ENCODE data around the gene HMOX2.

The HMOX2 gene

GRCh38 chr16:4538350-4539235, 62.4 kb downstream of the HMOX2 start, which contains the start of gene CDIP1:
Gene CDIP1 (minus strand): TSS chr16:4538773. CDS start chr16:4514130, 24,643 bp downstream.
- Histone ChIP-seq H3K9ac (ENCODE audit: low read length) (peak within 1 kb of the TSS; percentile 85), H3K9me3 (ENCODE audit: control insufficient read depth, insufficient read depth, low read depth, low read length) (peaks cover 14% of the 10 kb centered on the region), H3K36me3 (ENCODE audit: control insufficient read depth, insufficient read depth, low read length) (peaks cover 8% of the 10 kb centered on the region), H3K4me1 (ENCODE audit: control insufficient read depth, insufficient read depth, low read length) (peaks cover 17% of the 10 kb centered on the region), H3K27ac (ENCODE audit: low read depth, low read length) (peak within 1 kb of the TSS; percentile 75), H3K4me3 (ENCODE audit: low read depth, low read length) (peak within 1 kb of the TSS; percentile 77), H3K27me3 (ENCODE audit: control insufficient read depth, insufficient read depth, low read length) (peaks cover 12% of the 10 kb centered on the region)

- no peak overlapping the region for H3K9ac ChIP-seq (ENCODE audit: low read length)
- H3K9me3 ChIP-seq (ENCODE audit: control insufficient read depth, insufficient read depth, low read depth, low read length) = peaks cover 14% of the 10 kb centered on the region
- H3K27me3 ChIP-seq (ENCODE audit: control insufficient read depth, insufficient read depth, low read length) = peaks cover 12% of the 10 kb centered on the region
- H3K36me3 ChIP-seq (ENCODE audit: control insufficient read depth, insufficient read depth, low read length) = peaks cover 6% of the 10 kb centered on the region
- no peak overlapping the region for H3K4me3 ChIP-seq (ENCODE audit: low read depth, low read length)
- peaks cover 17% of the 10 kb centered on the region for H3K4me1 ChIP-seq (ENCODE audit: control insufficient read depth, insufficient read depth, low read length)
- H3K27ac ChIP-seq (ENCODE audit: low read depth, low read length) = no peak overlapping the region
Observed at GRCh38 chr16:4539716-4540284, 63.6 kb downstream of the HMOX2 start.

GRCh38 chr16:4544473-4544872, 68.3 kb downstream of the HMOX2 start:
- no peaks in the 10 kb centered on the region for H3K4me1 ChIP-seq (ENCODE audit: control insufficient read depth, insufficient read depth, low read length)

GRCh38 chr16:4548124-4548523, 71.9 kb downstream of the HMOX2 start:
- Histone ChIP-seq H3K27ac (ENCODE audit: low read depth, low read length) (no peak overlapping the region), H3K36me3 (ENCODE audit: control insufficient read depth, insufficient read depth, low read length) (no peaks in the 10 kb centered on the region)

More at GRCh38 chr16:4544473-4544872, 68.3 kb downstream of the HMOX2 start:
- no peak overlapping the region for H3K4me3 ChIP-seq (ENCODE audit: low read depth, low read length)
- H3K9me3 ChIP-seq (ENCODE audit: control insufficient read depth, insufficient read depth, low read depth, low read length) = peaks cover 8% of the 10 kb centered on the region
- H3K27ac ChIP-seq (ENCODE audit: low read depth, low read length) = no peak overlapping the region
- no peaks in the 10 kb centered on the region for H3K36me3 ChIP-seq (ENCODE audit: control insufficient read depth, insufficient read depth, low read length)
- H3K27me3 ChIP-seq (ENCODE audit: control insufficient read depth, insufficient read depth, low read length) = peaks cover 6% of the 10 kb centered on the region
- H3K9ac ChIP-seq (ENCODE audit: low read length) = no peak overlapping the region

GRCh38 chr16:4550591-4550990, 74.4 kb downstream of the HMOX2 start:
- Histone ChIP-seq H3K36me3 (ENCODE audit: control insufficient read depth, insufficient read depth, low read length) (no peaks in the 10 kb centered on the region), H3K4me1 (ENCODE audit: control insufficient read depth, insufficient read depth, low read length) (peaks cover 3% of the 10 kb centered on the region; the same call in 1 of the 2 replicates), H3K27me3 (ENCODE audit: control insufficient read depth, insufficient read depth, low read length) (no peaks in the 10 kb centered on the region), H3K4me3 (ENCODE audit: low read depth, low read length) (no peak overlapping the region), H3K27ac (ENCODE audit: low read depth, low read length) (no peak overlapping the region), H3K9me3 (ENCODE audit: control insufficient read depth, insufficient read depth, low read depth, low read length) (no peaks in the 10 kb centered on the region), H3K9ac (ENCODE audit: low read length) (no peak overlapping the region)

More at GRCh38 chr16:4548124-4548523, 71.9 kb downstream of the HMOX2 start:
- Histone ChIP-seq H3K9ac (ENCODE audit: low read length) (no peak overlapping the region), H3K4me1 (ENCODE audit: control insufficient read depth, insufficient read depth, low read length) (no peaks in the 10 kb centered on the region), H3K27me3 (ENCODE audit: control insufficient read depth, insufficient read depth, low read length) (no peaks in the 10 kb centered on the region), H3K4me3 (ENCODE audit: low read depth, low read length) (no peak overlapping the region), H3K9me3 (ENCODE audit: control insufficient read depth, insufficient read depth, low read depth, low read length) (no peaks in the 10 kb centered on the region)

- peaks cover 3% of the 10 kb centered on the region; the same call in 1 of the 2 replicates for H3K4me1 ChIP-seq (ENCODE audit: control insufficient read depth, insufficient read depth, low read length)
- H3K4me3 ChIP-seq (ENCODE audit: low read depth, low read length) = no peak overlapping the region
- H3K27ac ChIP-seq (ENCODE audit: low read depth, low read length) = no peak overlapping the region
- H3K36me3 ChIP-seq (ENCODE audit: control insufficient read depth, insufficient read depth, low read length) = no peaks in the 10 kb centered on the region
- H3K9ac ChIP-seq (ENCODE audit: low read length) = no peak overlapping the region
- H3K9me3 ChIP-seq (ENCODE audit: control insufficient read depth, insufficient read depth, low read depth, low read length) = no peaks in the 10 kb centered on the region
- no peaks in the 10 kb centered on the region for H3K27me3 ChIP-seq (ENCODE audit: control insufficient read depth, insufficient read depth, low read length)
Observed at GRCh38 chr16:4552541-4552940, 76.3 kb downstream of the HMOX2 start.

- H3K4me3 ChIP-seq (ENCODE audit: low read depth, low read length) = no peak within 1 kb of the TSS
- H3K9me3 ChIP-seq (ENCODE audit: control insufficient read depth, insufficient read depth, low read depth, low read length) = no peaks in the 10 kb centered on the region
- no peak within 1 kb of the TSS for H3K9ac ChIP-seq (ENCODE audit: low read length)
Observed at GRCh38 chr16:4556112-4556511, 79.9 kb downstream of the HMOX2 start, which contains the start of gene C16orf96. Gene C16orf96 (plus strand): TSS chr16:4556340. CDS start chr16:4556490, 150 bp downstream.

GRCh38 chr16:4556580-4556979, 80.4 kb downstream of the HMOX2 start:
- H3K4me1 ChIP-seq (ENCODE audit: control insufficient read depth, insufficient read depth, low read length) = peaks cover 5% of the 10 kb centered on the region; the same call in 1 of the 2 replicates
- H3K27ac ChIP-seq (ENCODE audit: low read depth, low read length) = no peak overlapping the region
- H3K9ac ChIP-seq (ENCODE audit: low read length) = no peak overlapping the region

More at GRCh38 chr16:4556112-4556511, 79.9 kb downstream of the HMOX2 start, which contains the start of gene C16orf96:
- Histone ChIP-seq H3K27ac (ENCODE audit: low read depth, low read length) (no peak within 1 kb of the TSS), H3K27me3 (ENCODE audit: control insufficient read depth, insufficient read depth, low read length) (no peaks in the 10 kb centered on the region), H3K4me1 (ENCODE audit: control insufficient read depth, insufficient read depth, low read length) (peaks cover 3% of the 10 kb centered on the region; the same call in 1 of the 2 replicates), H3K36me3 (ENCODE audit: control insufficient read depth, insufficient read depth, low read length) (no peaks in the 10 kb centered on the region)

GRCh38 chr16:4557973-4558372, 81.8 kb downstream of the HMOX2 start:
- Histone ChIP-seq H3K27ac (ENCODE audit: low read depth, low read length) (no peak overlapping the region), H3K27me3 (ENCODE audit: control insufficient read depth, insufficient read depth, low read length) (no peaks in the 10 kb centered on the region), H3K4me3 (ENCODE audit: low read depth, low read length) (no peak overlapping the region), H3K9ac (ENCODE audit: low read length) (no peak overlapping the region), H3K36me3 (ENCODE audit: control insufficient read depth, insufficient read depth, low read length) (no peaks in the 10 kb centered on the region), H3K9me3 (ENCODE audit: control insufficient read depth, insufficient read depth, low read depth, low read length) (no peaks in the 10 kb centered on the region), H3K4me1 (ENCODE audit: control insufficient read depth, insufficient read depth, low read length) (peaks cover 7% of the 10 kb centered on the region; the same call in 1 of the 2 replicates)

More at GRCh38 chr16:4556580-4556979, 80.4 kb downstream of the HMOX2 start:
- Histone ChIP-seq H3K27me3 (ENCODE audit: control insufficient read depth, insufficient read depth, low read length) (no peaks in the 10 kb centered on the region), H3K4me3 (ENCODE audit: low read depth, low read length) (no peak overlapping the region), H3K9me3 (ENCODE audit: control insufficient read depth, insufficient read depth, low read depth, low read length) (no peaks in the 10 kb centered on the region), H3K36me3 (ENCODE audit: control insufficient read depth, insufficient read depth, low read length) (no peaks in the 10 kb centered on the region)
